ENCODE data around the gene NNMT.

NNMT gene

GRCh38 chr11:114284914-114285313, 11.3 kb upstream of the NNMT start:
- DNase-seq (ENCODE audit: low spot score) = no peak

GRCh38 chr11:114285599-114285998, 10.6 kb upstream of the NNMT start:
- peak; percentile 34 for DNase-seq (ENCODE audit: low spot score)

GRCh38 chr11:114286229-114286628, 10.0 kb upstream of the NNMT start:
- no peak for DNase-seq (ENCODE audit: low spot score)

GRCh38 chr11:114287154-114287553, 9.0 kb upstream of the NNMT start:
- no peak for DNase-seq (ENCODE audit: low spot score)

GRCh38 chr11:114288136-114288535, 8.1 kb upstream of the NNMT start:
- DNase-seq (ENCODE audit: low spot score) = no peak

- DNase-seq (ENCODE audit: low spot score) = no peak
Observed at GRCh38 chr11:114289779-114290178, 6.4 kb upstream of the NNMT start.

GRCh38 chr11:114290503-114291235, 5.5 kb upstream of the NNMT start:
- DNase-seq (ENCODE audit: low spot score) = no peak

GRCh38 chr11:114291381-114291780, 4.8 kb upstream of the NNMT start:
- no peak for DNase-seq (ENCODE audit: low spot score)

GRCh38 chr11:114291842-114292680, 4.1 kb upstream of the NNMT start:
- no peak for DNase-seq (ENCODE audit: low spot score)

GRCh38 chr11:114293201-114293711, 2.9 kb upstream of the NNMT start:
- DNase-seq (ENCODE audit: low spot score) = no peak

- no peak for DNase-seq (ENCODE audit: low spot score)
Observed at GRCh38 chr11:114296605-114297372, 590 bp downstream of the NNMT start.

- DNase-seq (ENCODE audit: low spot score) = no peak
Observed at GRCh38 chr11:114297806-114298709, 1.9 kb downstream of the NNMT start.

GRCh38 chr11:114298710-114299109, 2.5 kb downstream of the NNMT start:
- no peak for DNase-seq (ENCODE audit: low spot score)

GRCh38 chr11:114301088-114301487, 4.9 kb downstream of the NNMT start:
- DNase-seq (ENCODE audit: low spot score) = no peak

GRCh38 chr11:114301927-114302326, 5.7 kb downstream of the NNMT start:
- no peak for DNase-seq (ENCODE audit: low spot score)

- DNase-seq (ENCODE audit: low spot score) = no peak
Observed at GRCh38 chr11:114302663-114303062, 6.5 kb downstream of the NNMT start.

GRCh38 chr11:114304065-114304464, 7.9 kb downstream of the NNMT start:
- DNase-seq (ENCODE audit: low spot score) = no peak

- DNase-seq (ENCODE audit: low spot score) = no peak
Observed at GRCh38 chr11:114304969-114305368, 8.8 kb downstream of the NNMT start.

GRCh38 chr11:114307524-114308203, 11.5 kb downstream of the NNMT start:
- DNase-seq (ENCODE audit: low spot score) = no peak

GRCh38 chr11:114308689-114309089, 12.5 kb downstream of the NNMT start:
- DNase-seq (ENCODE audit: low spot score) = no peak

- DNase-seq (ENCODE audit: low spot score) = no peak
Observed at GRCh38 chr11:114309517-114309916, 13.3 kb downstream of the NNMT start.

Data from LoVo (cell line).